ENCODE data around the gene DNAJB9. TPM values are rescaled to one million over a fixed set of nuclear protein-coding genes. Genes with fewer than 3 reads are reported as not detected.

DNAJB9 gene
- total and polyA plus RNA-seq, 2 of the 8 experiments (the other 6 are each of a cell fraction or from before 2014, with no cell fraction given): 1.8 to 9.7 TPM

GRCh38 chr7:108598153-108598552 is 28.5 kb downstream of the DNAJB9 start:
- no peak overlapping the region for H2AFZ ChIP-seq (ENCODE audit: low read length)
- H3K79me1 ChIP-seq (ENCODE audit: low read depth, low read length): no peaks in the 10 kb centered on the region
- H4K91ac ChIP-seq (replicated peaks; ENCODE audit: insufficient read length, low read length): no peak overlapping the region
- H2BK15ac ChIP-seq (ENCODE audit: low read length): no peak overlapping the region
- no peak overlapping the region for H3K4me2 ChIP-seq (ENCODE audit: insufficient read depth in 1 of 2, low read depth in 2 of 2, low read length in 2 of 2)
- no peak overlapping the region for H4K8ac ChIP-seq (ENCODE audit: extremely low read depth, insufficient read depth, low read length)
- no peak overlapping the region for H3K14ac ChIP-seq (ENCODE audit: insufficient read length)
- H3K4ac ChIP-seq (replicated peaks; ENCODE audit: insufficient read length, low read depth, low read length): no peak overlapping the region
- H3K36me3 ChIP-seq (ENCODE audit: control insufficient read depth in 2 of 4, insufficient read depth in 4 of 4, low read length in 3 of 4): no peaks in the 10 kb centered on the region
- TF ChIP-seq CBX8 (IDR thresholded peaks at IDR 0.05; ENCODE audit: borderline replicate concordance, low read depth, low read length): no peak
- no peak for TF ChIP-seq TBP (IDR thresholded peaks at IDR 0.05; ENCODE audit: low read depth, low read length)
- TF ChIP-seq ATF2 (IDR thresholded peaks at IDR 0.05; ENCODE audit: low read length): no peak
- no peak for TF ChIP-seq ZNF274 (IDR thresholded peaks at IDR 0.05; ENCODE audit: borderline replicate concordance, extremely low read depth, low read length)
- TF ChIP-seq ASH2L (IDR thresholded peaks at IDR 0.05; ENCODE audit: low read length): no peak
- TF ChIP-seq CHD1 (IDR thresholded peaks at IDR 0.05; ENCODE audit: low read depth, low read length): no peak
- TF ChIP-seq SIRT6 (IDR thresholded peaks at IDR 0.05; ENCODE audit: low read length): no peak
- no peak for TF ChIP-seq MAFK (IDR thresholded peaks at IDR 0.05; ENCODE audit: low read depth, low read length)
- no peak for TF ChIP-seq EGR1 (IDR thresholded peaks at IDR 0.05; ENCODE audit: borderline replicate concordance, low read depth, low read length)
- TF ChIP-seq HDAC2 (IDR thresholded peaks at IDR 0.05; ENCODE audit: borderline replicate concordance in 1 of 2, low read depth in 2 of 2, low read length in 2 of 2): no peak
- no peak for TF ChIP-seq CTBP2 (IDR thresholded peaks at IDR 0.05; ENCODE audit: borderline replicate concordance, insufficient read depth, insufficient read length, low read length)
- no peak for TF ChIP-seq TCF12 (IDR thresholded peaks at IDR 0.05; ENCODE audit: low read depth, low read length)
- no peak for TF ChIP-seq CEBPB (IDR thresholded peaks at IDR 0.05; ENCODE audit: low read depth, low read length)
- TF ChIP-seq SP4 (IDR thresholded peaks at IDR 0.05; ENCODE audit: low read length): no peak
- H3K27ac ChIP-seq (ENCODE audit: low read depth, low read length): no peak overlapping the region
- no peaks in the 10 kb centered on the region for H3K79me2 ChIP-seq (ENCODE audit: control insufficient read depth in 1 of 2, insufficient read depth in 2 of 2, low read length in 2 of 2)
- no peak overlapping the region for H2BK12ac ChIP-seq (ENCODE audit: low read depth, low read length)
- FAIRE-seq (no peak), DNase-seq (ENCODE audit: low read depth in 1 of 2, low spot score in 2 of 2) (no peak)
- H4K5ac ChIP-seq (ENCODE audit: insufficient read length, low read depth, low read length): no peak overlapping the region
- no peaks in the 10 kb centered on the region for H3K27me3 ChIP-seq (replicated peaks in 1 of 4; ENCODE audit: control insufficient read depth in 3 of 4, extremely low read depth in 1 of 4, insufficient read depth in 3 of 4, low read length in 3 of 4)
- ChIA-PET CTCF (ENCODE audit: partially characterized antibody) (no interaction called here), POLR2A (ENCODE audit: partially characterized antibody) (no interaction called here)
- no peak overlapping the region for H2BK20ac ChIP-seq (ENCODE audit: low read length)
- H3K18ac ChIP-seq (ENCODE audit: extremely low read depth, low read length): no peak overlapping the region
- no peak overlapping the region for H3K23ac ChIP-seq (ENCODE audit: insufficient read length)
- H3K9ac ChIP-seq (replicated peaks in 1 of 4; ENCODE audit: extremely low read depth in 1 of 4, low read depth in 3 of 4, low read length in 3 of 4): no peak overlapping the region
- H2BK120ac ChIP-seq (replicated peaks; ENCODE audit: low read depth, low read length): no peak overlapping the region
- H2AK5ac ChIP-seq (ENCODE audit: low read depth, low read length): no peak overlapping the region
- 82% methylated on average over 2 of the region's 2 CpGs; no CpG with 5 or more reads in 1 of the 2 experiments for WGBS, 2 experiments (ENCODE audit: extremely low coverage in 1 of 2, insufficient coverage in 1 of 2, insufficient read length in 1 of 2, insufficient replicate concordance in 2 of 2, low coverage in 1 of 2, low lambda C conversion rate in 2 of 2, missing lambda C conversion rate in 1 of 2)
- H3K4me3 ChIP-seq (ENCODE audit: extremely low read depth in 1 of 4, insufficient read depth in 2 of 4, low read depth in 3 of 4, low read length in 4 of 4): no peak overlapping the region
- H4K20me1 ChIP-seq (replicated peaks in 1 of 2; ENCODE audit: control insufficient read depth in 1 of 2, insufficient read depth in 2 of 2, low read length in 2 of 2): no peaks in the 10 kb centered on the region
- peaks cover 0 to 3% (median 1%) of the 10 kb centered on the region in 4 experiments; a peak in 4 of 7 replicates for H3K4me1 ChIP-seq (replicated peaks in 1 of 4; ENCODE audit: control insufficient read depth in 3 of 4, insufficient read depth in 4 of 4, low read length in 3 of 4)
- H3K56ac ChIP-seq (replicated peaks; ENCODE audit: insufficient read length, low read depth, low read length): no peak overlapping the region
- H3K9me3 ChIP-seq (ENCODE audit: insufficient read depth in 2 of 2, low read depth in 1 of 2, low read length in 1 of 2): no peaks in the 10 kb centered on the region
- H3K23me2 ChIP-seq (ENCODE audit: low read depth, low read length): no peaks in the 10 kb centered on the region
- no peak overlapping the region for H2BK5ac ChIP-seq (ENCODE audit: low read depth, low read length)
